Right renal cortex interstitium (tissue), 3 donors: ENCODE measurements around the gene C6orf52. TPM values are rescaled to one million over a fixed set of nuclear protein-coding genes. Genes with fewer than 3 reads are reported as not detected.
"Not testable (repeated sequence)": the region's sequence is repeated elsewhere in the genome, so short reads cannot be mapped to it uniquely, and the experiment has no call there.

Experiments
- DNase-seq, 3 donors: peaks; one replicate each; pipeline ENCODE4 v3.0.0-alpha.2; 2013; ENCODE audit warnings: low read depth in 3 of 3, low spot score in 2 of 3
- polyA plus RNA-seq, 3 donors: library from polyadenylated mRNA; unstranded; fragments of 120-200 nt; gene quantifications; one replicate each; pipeline ENCODE4 v1.2.1, GENCODE V29; 2013; ENCODE audit not compliant: insufficient read length in 3 of 3

Gene C6orf52
- 1 to 10 TPM; 2.6 to 4.9 (median 4.0) TPM for polyA plus RNA-seq

- peak; percentile 93 to 100 (median 99) for DNase-seq
These were observed at the start of gene C6orf52, which contains the start of gene PAK1IP1 for GRCh38 chr6:10694302-10695085. C6orf52 (minus strand) TSS chr6:10694616; CDS start chr6:10687550, 7,066 bp downstream. PAK1IP1 (plus strand) TSS chr6:10694972; CDS start chr6:10694986, 14 bp downstream.

GRCh38 chr6:10743515-10743914 is 49.1 kb upstream of the C6orf52 start:
- DNase-seq, result no peak

- no peak for DNase-seq
These were observed 47.8 kb upstream of the C6orf52 start for GRCh38 chr6:10742251-10742650.

- not testable (repeated sequence) for DNase-seq
These were observed 47.2 kb upstream of the C6orf52 start for GRCh38 chr6:10741643-10742042.

GRCh38 chr6:10740061-10740460 is 45.6 kb upstream of the C6orf52 start:
- no peak for DNase-seq

- no peak for DNase-seq
These were observed 42.3 kb upstream of the C6orf52 start for GRCh38 chr6:10736731-10737130.

GRCh38 chr6:10733863-10734262 is 39.4 kb upstream of the C6orf52 start:
- DNase-seq, result no peak

GRCh38 chr6:10733151-10733715 is 38.8 kb upstream of the C6orf52 start:
- no peak for DNase-seq

GRCh38 chr6:10730254-10730653 is 35.8 kb upstream of the C6orf52 start:
- DNase-seq, result no peak

- no peak for DNase-seq
These were observed 31.3 kb upstream of the C6orf52 start for GRCh38 chr6:10725716-10726115.

- no peak for DNase-seq
These were observed 30.6 kb upstream of the C6orf52 start for GRCh38 chr6:10725044-10725443.

GRCh38 chr6:10723567-10723881 is 29.1 kb upstream of the C6orf52 start:
- no peak for DNase-seq

- peak; percentile 86 to 97 (median 91) for DNase-seq
These were observed 28.6 kb upstream of the C6orf52 start, which contains the start of gene TMEM14C for GRCh38 chr6:10722820-10723566. TMEM14C (plus strand) TSS chr6:10723070; CDS start chr6:10724614, 1,544 bp downstream.

- DNase-seq, result no peak
These were observed 28.1 kb upstream of the C6orf52 start for GRCh38 chr6:10722570-10722819.

GRCh38 chr6:10721850-10722569 is 27.6 kb upstream of the C6orf52 start:
- no peak for DNase-seq

- not testable (repeated sequence) for DNase-seq
These were observed 26.8 kb upstream of the C6orf52 start for GRCh38 chr6:10720960-10721849.

GRCh38 chr6:10720265-10720959 is 26.0 kb upstream of the C6orf52 start:
- DNase-seq, result peak in 1 of 3 donors; percentile 13

- DNase-seq, result no peak
These were observed 25.5 kb upstream of the C6orf52 start for GRCh38 chr6:10719964-10720264.

- no peak for DNase-seq
These were observed 25.0 kb upstream of the C6orf52 start for GRCh38 chr6:10719296-10719963.
